Measurements from ENCODE around the gene ANO9.

DNA sequence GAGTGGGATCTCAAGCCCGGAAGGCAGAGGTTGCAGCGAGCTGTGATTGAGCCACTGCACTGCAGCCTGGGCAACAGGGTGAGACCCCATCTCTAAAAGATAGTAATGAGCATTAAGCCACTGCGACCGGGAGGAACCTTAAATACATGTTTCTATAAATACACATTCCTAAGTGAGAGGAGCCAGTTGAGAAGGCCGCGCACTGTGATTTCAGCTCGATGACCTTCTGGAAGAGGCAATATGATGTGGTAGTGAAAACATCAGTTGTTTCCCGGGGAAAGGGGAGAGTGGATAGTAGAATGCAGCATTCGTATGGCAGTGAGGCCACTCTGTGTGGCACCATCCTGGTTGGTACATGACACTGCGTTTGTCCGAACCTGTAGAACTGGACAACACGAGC is 26.2 kb upstream of the ANO9 start:
- TF ChIP-seq, protein P1, sequence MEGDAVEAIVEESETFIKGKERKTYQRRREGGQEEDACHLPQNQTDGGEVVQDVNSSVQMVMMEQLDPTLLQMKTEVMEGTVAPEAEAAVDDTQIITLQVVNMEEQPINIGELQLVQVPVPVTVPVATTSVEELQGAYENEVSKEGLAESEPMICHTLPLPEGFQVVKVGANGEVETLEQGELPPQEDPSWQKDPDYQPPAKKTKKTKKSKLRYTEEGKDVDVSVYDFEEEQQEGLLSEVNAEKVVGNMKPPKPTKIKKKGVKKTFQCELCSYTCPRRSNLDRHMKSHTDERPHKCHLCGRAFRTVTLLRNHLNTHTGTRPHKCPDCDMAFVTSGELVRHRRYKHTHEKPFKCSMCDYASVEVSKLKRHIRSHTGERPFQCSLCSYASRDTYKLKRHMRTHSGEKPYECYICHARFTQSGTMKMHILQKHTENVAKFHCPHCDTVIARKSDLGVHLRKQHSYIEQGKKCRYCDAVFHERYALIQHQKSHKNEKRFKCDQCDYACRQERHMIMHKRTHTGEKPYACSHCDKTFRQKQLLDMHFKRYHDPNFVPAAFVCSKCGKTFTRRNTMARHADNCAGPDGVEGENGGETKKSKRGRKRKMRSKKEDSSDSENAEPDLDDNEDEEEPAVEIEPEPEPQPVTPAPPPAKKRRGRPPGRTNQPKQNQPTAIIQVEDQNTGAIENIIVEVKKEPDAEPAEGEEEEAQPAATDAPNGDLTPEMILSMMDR (IDR thresholded peaks at IDR 0.05): no peak
- no peak for TF ChIP-seq POLR2A (IDR thresholded peaks at IDR 0.05)
